22Rv1 (cell line): ENCODE data around the gene CPXM2.

Source experiments
- ZFX ChIP-seq: fragments of 450-650 bp; IDR thresholded peaks from 2 replicates; pipeline ENCODE4 v1.6.1; 2017; ENCODE audit warnings: antibody characterized with exemption, borderline replicate concordance
- TF ChIP-seq, protein P1 (sequence below): fragments of 450-650 bp; IDR thresholded peaks from 2 replicates; pipeline ENCODE4 v1.5.1; 2017; ENCODE audit warnings: mild to moderate bottlenecking

DNA sequence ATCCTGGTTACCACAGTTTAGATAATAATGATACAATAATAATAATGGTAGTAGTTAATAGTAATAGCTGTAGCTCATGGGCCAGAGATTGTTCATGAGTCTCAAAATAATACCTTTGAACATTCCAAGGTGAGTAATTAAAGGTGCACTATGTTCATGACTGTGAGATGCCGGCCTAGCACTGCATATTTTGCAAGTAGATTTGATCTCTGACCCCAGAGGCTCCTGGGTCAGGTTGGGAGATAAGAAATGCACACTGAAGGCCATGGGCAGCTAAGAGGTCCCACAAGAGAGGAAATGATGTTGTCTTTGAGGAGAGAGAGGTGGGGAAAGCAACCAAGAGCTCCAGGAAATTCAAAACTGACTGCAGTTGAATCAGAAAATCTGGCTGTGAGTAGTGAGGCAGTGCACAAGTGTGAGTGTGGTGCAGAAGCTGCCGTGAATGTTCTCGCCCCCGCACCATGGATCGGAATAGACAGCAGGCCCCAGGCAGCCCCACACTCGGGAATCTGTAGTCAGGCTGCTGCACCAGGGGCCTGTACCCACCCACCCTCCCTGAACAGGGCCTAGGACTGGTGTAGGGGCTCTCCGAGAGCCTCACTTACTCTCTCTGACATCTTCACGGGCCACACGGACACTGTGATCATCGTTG, 11.9 kb downstream of the CPXM2 start:
- TF ChIP-seq, protein P1, sequence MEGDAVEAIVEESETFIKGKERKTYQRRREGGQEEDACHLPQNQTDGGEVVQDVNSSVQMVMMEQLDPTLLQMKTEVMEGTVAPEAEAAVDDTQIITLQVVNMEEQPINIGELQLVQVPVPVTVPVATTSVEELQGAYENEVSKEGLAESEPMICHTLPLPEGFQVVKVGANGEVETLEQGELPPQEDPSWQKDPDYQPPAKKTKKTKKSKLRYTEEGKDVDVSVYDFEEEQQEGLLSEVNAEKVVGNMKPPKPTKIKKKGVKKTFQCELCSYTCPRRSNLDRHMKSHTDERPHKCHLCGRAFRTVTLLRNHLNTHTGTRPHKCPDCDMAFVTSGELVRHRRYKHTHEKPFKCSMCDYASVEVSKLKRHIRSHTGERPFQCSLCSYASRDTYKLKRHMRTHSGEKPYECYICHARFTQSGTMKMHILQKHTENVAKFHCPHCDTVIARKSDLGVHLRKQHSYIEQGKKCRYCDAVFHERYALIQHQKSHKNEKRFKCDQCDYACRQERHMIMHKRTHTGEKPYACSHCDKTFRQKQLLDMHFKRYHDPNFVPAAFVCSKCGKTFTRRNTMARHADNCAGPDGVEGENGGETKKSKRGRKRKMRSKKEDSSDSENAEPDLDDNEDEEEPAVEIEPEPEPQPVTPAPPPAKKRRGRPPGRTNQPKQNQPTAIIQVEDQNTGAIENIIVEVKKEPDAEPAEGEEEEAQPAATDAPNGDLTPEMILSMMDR: no peak
- TF ChIP-seq ZFX: no peak
